Islet of Langerhans (tissue), 1 donor: ENCODE data around the gene STK39.
"Not testable (repeated sequence)": the region's sequence is repeated elsewhere in the genome, so short reads cannot be mapped to it uniquely, and the experiment has no call there.

ENCODE experiments used
- FAIRE-seq: peaks from one replicate; lab custom pipeline; 2011; peaks lifted over from hg19 to GRCh38; lab: Jason Lieb, UNC

Gene STK39

GRCh38 chr2:168247341-168248261, at the start of gene STK39:
STK39 (minus strand) TSS chr2:168247595; CDS start chr2:168247435, 160 bp downstream.
- FAIRE-seq, result no peak

- no peak for FAIRE-seq
Measured at GRCh38 chr2:168295051-168295450, 47.7 kb upstream of the STK39 start.

GRCh38 chr2:168294409-168294808, 47.0 kb upstream of the STK39 start:
- FAIRE-seq, result no peak

- no peak for FAIRE-seq
Measured at GRCh38 chr2:168293766-168294165, 46.4 kb upstream of the STK39 start.

GRCh38 chr2:168290391-168290790, 43.0 kb upstream of the STK39 start:
- no peak for FAIRE-seq

- FAIRE-seq, result no peak
Measured at GRCh38 chr2:168289880-168290279, 42.5 kb upstream of the STK39 start.

- FAIRE-seq, result no peak
Measured at GRCh38 chr2:168286535-168286934, 39.1 kb upstream of the STK39 start.

GRCh38 chr2:168278424-168278888, 31.1 kb upstream of the STK39 start:
- FAIRE-seq, result no peak

- FAIRE-seq, result no peak
Measured at GRCh38 chr2:168277276-168277675, 29.9 kb upstream of the STK39 start.

- FAIRE-seq, result no peak
Measured at GRCh38 chr2:168272225-168272624, 24.8 kb upstream of the STK39 start.

GRCh38 chr2:168262926-168263325, 15.5 kb upstream of the STK39 start:
- FAIRE-seq, result not testable (repeated sequence)

- no peak for FAIRE-seq
Measured at GRCh38 chr2:168256448-168256847, 9.1 kb upstream of the STK39 start.

- no peak for FAIRE-seq
Measured at GRCh38 chr2:168255866-168256265, 8.5 kb upstream of the STK39 start.

- no peak for FAIRE-seq
Measured at GRCh38 chr2:168255103-168255502, 7.7 kb upstream of the STK39 start.

- FAIRE-seq, result no peak
Measured at GRCh38 chr2:168254158-168254935, 7.0 kb upstream of the STK39 start.

GRCh38 chr2:168253379-168253778, 6.0 kb upstream of the STK39 start:
- no peak for FAIRE-seq

- FAIRE-seq, result no peak
Measured at GRCh38 chr2:168252976-168253375, 5.6 kb upstream of the STK39 start.

GRCh38 chr2:168246483-168247340, 683 bp downstream of the STK39 start:
- FAIRE-seq, result no peak

- FAIRE-seq, result no peak
Measured at GRCh38 chr2:168246072-168246482, 1.3 kb downstream of the STK39 start.

- no peak for FAIRE-seq
Measured at GRCh38 chr2:168245074-168245825, 2.1 kb downstream of the STK39 start.

- FAIRE-seq, result peak; percentile 53
Measured at GRCh38 chr2:168244318-168244717, 3.1 kb downstream of the STK39 start.
